GM21360 (cell line): Measurements from ENCODE around the gene PLCB4.
"Not testable (repeated sequence)": the region's sequence is repeated elsewhere in the genome, so short reads cannot be mapped to it uniquely, and the experiment has no call there.

Experiments used
- ATAC-seq: cut with Tn5 transposase; IDR thresholded peaks from one replicate; pipeline ENCODE4 v1.9.1; 2021; ENCODE audit warnings: mild to moderate bottlenecking, moderate library complexity; ENCODE audit not compliant: unreplicated experiment

The PLCB4 gene

DNA sequence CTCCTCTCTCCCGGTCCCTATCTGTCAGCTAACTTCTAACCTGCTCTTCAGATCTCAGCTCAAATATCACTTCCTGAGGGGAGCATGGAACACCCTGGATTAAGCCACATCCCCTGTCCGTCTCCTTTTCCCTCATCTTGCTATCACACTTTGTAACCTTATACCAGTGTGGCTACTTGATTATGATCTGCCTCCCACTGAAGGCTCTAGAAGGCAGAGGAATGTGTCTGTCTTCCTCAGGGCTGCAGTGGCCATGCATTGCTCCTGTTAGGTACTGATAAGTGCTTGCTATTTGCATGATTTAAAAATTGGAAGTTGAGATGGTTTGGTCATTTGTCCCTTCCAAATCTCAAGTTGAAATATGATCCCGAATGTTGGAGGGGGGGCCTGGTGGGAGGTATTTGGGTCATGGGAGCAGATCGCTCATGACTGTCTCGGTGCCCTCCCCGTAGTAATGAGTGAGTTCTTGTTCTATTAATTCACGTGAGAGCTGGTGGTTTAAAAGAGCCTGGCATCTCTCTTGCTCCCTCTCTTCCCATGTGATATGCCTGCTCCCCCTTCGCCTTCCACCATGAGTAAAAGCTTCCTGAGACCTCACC, 71.4 kb downstream of the PLCB4 start:
- no peak for ATAC-seq

DNA sequence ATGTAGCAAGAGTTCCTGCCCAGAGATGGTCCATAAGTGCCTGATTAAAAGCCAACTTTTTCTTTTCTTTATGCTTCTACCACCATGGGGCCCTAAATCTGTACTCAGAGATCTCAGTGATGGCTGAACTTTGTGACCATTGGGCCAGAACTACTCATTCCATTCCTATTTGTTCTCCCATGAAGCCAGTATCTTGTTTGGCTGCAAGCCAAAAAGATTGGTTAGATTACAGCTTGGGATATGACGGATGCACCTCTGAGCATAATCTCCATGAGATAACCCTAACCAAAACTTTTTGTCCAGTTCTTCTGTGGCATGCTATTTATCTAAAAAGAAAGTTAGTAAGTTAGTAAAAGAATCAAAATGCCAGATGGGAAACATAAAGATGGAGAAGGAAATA, 72.2 kb downstream of the PLCB4 start:
- no peak for ATAC-seq

DNA sequence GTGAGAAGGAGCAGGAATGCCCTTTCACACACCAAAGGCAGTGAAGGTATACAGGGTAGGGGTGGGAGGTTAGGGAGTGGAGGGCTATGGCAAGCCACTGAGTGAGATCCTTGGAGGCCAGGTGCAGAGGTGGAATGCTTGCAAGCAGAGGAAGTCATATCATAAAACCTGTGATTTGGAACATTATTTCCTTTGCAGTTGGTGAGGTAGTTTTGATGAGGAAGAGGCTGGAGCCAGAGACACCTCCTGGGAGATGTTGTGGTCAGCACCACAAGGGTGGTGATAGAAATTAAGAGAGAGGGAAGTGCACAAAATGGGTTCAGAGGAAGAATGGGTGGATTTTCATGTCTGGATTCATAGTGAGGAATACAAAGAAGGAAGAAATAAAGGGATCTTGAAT, 73.0 kb downstream of the PLCB4 start:
- ATAC-seq, result no peak

DNA sequence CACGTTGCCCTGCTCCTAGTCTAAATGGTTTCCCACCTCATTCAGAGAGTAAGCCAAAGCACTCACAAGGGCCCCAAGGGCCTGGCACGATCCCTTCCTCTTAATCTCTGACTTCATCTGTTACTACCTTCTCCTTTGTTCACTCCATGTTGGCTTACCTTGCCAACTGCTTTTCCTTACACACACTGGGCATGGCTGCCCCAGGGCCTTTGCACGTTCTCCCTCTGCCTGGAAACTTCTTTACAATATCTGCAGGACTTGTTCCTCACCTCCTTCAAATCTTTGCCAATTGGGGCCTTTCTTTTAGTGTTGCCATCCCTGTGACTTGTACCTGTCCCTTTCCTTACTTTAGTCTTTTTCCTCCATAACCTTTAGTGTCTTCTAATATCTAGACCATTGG, 73.9 kb downstream of the PLCB4 start:
- no peak for ATAC-seq

DNA sequence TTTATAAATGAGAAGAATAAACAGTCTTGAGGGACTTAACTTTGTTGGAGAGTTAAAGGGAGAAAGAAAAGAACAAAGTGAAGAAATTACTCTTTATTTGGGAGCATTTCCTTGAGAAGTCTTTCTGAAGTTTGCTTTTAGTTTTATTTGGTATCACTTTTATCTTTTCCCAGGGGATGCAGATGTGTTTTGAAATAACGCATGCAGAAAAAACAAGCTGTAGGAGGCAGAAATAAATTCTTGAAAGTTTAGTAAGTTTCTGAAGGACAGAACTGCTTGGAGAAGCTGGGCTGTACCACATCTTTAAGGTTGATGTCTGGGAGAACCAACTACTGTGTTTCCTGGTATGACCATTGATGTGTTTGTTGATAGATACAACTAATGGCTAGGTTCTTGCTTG, 75.0 kb downstream of the PLCB4 start:
- ATAC-seq, result no peak

DNA sequence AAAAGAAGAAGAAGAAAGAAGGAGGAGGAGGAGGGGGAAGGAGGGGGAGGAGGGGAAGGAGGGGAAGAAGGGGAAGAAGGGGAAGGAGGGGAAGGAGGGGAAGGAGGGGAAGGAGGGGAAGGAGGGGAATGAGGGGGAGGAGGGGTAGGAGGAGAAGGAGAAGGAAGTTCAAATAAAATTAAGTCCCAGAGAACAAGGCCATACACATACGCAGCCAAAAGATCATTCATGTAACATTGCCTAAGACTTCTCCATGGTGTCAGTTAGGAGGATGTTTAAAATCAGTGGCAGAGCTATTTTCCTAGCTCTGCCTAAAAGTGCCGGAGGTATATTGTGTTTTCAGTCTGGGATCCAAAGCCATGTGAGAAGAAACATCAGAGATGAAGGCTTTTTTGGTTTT, 75.8 kb downstream of the PLCB4 start:
- no peak for ATAC-seq

DNA sequence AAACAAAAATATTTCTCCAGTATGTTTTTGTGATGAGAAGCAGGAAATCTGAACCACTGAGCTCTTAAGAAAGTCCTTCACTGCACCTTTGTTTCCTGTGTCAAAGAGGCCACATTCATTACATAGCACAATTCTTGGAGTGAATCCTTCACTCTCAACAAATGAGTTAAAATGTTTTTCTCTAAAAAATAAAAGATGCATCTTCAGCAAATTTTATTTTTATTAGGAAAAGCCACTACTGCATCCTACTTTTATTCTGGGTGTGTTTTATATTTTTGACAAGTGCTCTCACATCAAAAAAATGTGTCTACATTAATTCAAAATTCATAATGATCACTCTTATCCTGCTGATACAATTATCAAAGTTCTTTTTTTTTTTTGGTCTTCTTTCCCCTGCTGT, 76.3 kb downstream of the PLCB4 start:
- ATAC-seq, result no peak

DNA sequence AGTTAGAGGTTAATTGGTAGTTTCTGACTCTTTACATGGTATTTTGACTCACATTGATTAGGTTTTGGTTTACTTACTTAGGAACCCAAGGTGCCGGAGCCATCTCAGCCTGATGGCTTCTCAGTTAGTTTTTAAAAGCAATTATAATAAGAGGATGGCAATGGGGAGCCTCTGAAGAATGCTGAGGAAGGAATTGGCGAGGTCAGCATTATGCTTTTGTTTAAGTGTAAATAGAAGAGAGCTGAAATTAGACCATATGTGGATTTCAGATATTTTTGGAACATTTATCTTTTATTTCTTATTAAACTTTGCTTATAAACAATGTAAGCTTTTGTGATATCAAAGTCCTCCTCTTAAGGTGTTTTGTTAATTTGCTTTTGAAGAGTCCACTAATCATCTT, 77.8 kb downstream of the PLCB4 start:
- no peak for ATAC-seq

DNA sequence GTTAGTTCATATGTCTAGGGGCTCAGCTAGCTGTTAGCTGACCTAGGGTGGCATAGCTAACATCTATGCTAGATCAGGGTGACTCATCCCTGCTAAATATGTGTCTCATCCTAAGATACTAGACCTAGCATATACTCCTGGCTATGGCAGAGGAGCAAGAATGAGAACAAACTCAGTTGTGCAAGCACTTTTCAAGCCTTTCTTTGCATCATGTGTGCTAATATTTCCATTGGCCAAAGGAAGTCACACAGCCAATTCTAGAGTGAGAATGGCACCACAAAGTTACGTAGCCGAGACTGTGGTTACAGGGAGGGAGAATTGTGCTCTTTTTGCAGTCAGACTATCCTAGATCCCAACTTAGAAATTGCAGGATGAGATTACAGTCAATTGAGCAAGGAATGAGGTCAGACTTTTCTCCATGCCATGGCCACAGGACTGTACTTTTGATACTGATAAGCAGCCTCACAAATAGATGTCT, 78.7 kb downstream of the PLCB4 start:
- no peak for ATAC-seq

DNA sequence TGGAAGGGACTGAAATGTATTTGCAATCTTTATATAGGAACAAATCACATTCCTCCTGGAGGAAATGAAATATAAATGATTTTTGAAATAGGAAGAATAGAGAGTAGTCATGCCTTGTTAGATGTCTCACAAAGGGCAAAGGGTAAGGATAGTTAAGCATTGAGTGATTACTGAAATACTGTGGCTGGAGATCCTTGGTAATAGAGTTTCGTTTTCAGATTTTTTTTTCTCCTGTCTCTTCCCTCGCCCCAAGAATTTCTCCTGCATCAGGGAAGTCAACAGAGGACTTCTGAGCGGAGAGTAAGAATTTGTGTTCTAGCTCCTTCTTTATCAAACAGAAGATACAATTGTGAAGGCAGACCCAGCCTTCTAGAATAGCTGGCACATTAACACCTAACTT, 79.4 kb downstream of the PLCB4 start:
- no peak for ATAC-seq

DNA sequence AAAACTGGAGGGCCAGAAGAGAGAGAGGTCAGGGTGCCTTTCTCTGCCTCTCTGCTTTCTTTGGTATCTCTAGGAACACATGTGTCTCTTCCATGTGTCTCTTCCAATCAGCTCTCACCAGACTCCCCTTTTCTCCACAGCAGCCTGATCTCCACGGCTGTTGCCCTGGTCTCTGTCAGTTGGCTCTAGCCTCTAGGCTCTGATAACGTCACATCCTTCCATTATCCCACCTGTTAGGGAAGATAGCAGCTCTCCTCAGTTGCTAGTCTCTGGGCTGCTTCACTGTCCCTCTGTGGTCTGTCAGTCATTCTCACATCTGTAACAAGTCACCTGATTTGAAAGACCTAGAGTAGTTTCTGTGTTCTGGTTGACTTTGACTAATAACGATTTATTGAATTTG, 80.2 kb downstream of the PLCB4 start:
- no peak for ATAC-seq

DNA sequence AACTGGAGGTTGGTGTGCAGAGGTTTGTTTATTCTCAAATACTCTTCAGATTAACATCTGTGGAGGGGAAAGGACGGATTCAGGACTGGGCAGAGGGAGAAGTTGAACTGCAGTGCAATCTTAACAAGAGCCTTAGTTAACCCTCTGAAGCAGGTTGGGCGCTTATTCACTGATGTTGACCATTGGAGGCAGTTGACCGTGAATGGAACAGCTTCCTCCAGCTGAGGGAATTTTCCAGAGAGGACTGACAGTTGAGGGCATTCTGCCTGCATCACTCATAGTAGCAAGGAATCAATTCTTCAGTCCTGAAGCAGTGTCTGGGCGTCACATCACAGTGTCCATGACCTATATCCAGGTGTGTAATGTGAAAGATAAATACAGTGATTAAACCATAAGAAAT, 80.9 kb downstream of the PLCB4 start:
- no peak for ATAC-seq

DNA sequence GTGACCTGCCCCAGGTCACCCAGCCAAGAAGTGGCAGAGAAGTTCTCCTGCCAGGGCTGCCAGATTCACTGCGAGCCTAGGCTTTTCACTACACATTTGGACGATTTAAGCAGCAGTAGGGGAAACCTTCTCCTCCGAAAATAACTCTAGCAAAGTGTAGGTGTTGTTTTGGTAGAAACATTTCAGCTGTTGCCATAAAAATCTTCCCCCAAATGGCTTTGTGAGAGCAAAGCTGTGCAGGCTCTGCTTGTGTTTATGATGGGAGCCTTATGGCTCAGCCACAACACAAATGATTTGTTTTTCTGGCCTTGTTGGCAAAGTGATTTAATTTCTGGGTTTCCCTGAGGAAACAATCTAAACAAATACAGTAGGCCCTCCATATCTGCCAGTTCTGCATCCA, 81.8 kb downstream of the PLCB4 start:
- no peak for ATAC-seq

DNA sequence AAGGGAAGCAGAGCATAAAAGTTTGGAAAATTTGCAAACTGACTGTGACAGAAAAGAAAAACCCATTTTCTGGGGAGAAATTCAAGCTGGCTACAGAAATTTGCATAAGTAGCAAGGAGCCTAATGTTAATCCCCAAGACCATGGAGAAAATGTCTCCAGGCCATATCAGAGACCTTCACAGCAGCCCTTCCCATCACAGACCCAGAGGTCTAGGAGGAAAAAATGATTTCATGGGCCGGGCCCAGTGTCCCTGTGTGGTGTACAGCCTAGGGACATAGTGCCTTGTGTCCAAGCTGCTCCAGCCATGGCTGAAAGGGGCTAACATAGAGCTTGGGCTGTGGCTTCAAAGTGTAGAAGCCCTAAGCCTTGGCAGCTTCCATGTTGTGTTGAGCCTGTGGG, 83.3 kb downstream of the PLCB4 start:
- not testable (repeated sequence) for ATAC-seq

DNA sequence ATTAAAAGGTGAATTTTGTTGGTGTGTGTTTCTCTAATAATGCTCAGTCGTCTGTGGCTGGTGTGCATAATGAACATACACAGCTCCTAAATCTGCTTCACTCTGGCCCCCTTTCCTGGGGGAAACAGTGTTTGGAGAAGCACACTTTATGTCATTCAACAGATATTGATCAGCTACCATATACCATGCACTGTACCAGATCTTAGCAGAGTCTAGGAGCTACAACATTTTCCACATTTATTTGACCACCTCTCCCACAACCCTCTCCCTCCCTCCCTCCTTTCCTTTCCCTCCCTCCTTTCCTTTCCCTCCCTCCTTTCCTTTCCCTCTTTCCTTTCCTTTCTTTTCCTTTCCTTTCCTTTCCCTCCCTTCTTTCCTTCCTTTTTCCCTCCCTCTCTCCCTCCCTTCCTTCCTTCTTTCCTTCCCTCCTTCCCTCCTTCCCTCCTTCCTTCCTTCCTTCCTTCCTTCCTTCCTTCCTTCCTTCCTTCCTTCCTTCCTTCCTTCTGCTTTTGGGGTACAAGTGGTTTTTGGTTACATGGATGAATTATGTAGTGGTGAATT, 85.7 kb downstream of the PLCB4 start:
- no peak for ATAC-seq

DNA sequence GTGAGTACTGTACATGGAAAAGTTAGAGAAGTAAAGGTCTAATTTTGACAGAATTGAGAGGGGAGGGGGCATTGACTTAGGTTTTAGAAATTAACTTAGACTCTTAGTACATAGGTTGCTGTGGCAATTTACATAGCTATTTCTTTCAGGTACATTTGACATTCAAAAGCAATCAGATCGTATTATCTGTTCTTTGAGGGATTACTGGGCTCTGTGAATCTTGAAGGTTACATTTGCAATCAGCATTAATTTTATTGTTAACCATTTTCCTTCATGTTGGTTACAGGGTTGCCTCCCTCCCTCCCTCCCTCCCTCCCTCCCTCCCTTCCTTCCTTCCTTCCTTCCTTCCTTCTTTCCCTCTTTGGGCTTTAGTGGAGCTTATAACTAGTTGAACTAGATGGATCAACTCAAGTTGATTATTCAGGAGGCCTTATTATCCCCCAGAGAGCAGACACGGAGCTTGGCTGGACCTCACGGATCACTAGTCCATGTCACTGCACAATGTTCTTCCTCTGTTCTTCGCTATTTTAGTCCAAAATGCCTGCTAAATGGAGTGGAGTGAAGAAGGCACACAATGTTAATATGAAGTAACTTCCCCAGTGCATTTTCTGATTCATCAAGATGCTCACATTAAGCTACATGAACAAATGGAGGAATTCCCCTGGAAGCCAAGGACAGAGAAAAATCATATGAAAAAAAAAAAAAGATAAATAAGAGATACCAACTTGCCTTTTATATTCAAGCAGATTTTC, 87.8 kb downstream of the PLCB4 start:
- no peak for ATAC-seq

DNA sequence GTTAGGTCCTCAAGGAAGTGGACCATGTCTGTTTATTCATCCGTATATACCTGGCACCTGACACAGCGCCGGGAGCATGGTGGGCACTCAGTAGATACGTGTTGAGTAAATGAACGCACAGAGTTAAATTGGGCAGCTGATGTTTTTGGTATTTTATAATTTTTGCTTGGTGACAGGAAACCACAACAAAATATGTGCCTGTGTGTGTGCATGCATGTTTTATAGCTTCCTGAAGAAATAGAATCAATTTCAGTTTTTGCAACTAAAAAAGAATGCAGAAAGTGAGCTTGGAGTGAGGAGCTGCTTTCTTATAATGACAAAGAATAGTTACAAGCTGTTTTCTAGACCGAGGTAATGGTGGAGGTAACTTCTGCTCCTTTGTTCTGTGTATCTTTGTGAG, 91.4 kb downstream of the PLCB4 start:
- ATAC-seq, result no peak

DNA sequence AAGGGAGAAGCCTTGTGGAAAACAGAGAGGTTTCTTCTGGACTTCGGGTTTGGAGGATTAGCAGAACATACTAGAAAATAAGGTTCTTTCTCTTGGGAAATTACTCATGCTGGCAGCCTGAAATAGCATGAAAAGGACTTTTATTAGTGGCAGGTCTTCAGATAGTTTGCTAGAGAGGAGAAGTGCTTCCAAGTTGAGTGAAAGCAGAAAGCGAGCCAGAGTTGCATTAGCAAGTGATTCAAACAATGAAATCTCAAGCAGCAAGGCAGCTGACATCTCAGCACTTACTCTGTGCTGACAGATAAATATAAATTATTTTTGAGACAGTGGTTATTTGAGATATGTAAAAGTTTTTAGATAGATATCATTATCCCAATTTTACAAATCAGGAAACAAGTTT, 91.9 kb downstream of the PLCB4 start:
- no peak for ATAC-seq

DNA sequence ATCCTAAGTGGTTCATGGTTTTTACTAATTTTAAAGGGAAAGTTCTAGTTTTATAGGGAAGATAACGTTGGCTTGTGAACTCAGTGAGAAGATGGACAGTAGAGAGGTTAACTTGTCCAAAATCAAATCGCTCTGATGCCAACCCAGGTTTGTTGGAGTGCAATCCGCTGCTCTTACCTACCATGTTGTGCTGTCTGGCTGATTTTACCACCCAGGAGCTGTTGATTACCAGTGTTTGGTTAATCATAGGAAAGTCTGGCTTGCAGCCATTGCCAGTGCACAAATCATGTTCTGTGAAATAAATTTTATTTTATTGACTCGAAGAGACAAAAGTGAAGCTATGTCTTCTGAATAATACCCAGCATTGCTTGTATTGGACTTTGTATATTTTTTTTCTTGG, 92.4 kb downstream of the PLCB4 start:
- no peak for ATAC-seq

DNA sequence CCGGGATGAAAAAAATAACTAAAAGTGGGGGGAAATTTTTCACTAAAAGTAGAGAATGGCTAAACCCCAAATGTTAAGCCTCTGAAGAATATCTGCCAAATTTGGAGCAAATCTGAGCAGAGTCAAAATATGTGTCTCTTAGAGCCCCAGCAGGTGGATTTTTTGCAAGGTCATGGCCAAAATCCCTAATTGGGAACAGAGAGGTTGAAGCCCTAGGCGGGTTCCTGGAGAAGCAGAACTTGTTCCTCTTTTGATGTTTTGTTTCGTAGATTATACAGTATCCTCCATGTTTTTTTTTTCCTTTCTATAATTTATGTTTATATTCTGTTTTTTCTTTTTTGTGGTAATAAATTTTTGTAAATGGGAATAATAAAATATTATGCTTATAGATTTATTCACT, 94.4 kb downstream of the PLCB4 start:
- no peak for ATAC-seq

DNA sequence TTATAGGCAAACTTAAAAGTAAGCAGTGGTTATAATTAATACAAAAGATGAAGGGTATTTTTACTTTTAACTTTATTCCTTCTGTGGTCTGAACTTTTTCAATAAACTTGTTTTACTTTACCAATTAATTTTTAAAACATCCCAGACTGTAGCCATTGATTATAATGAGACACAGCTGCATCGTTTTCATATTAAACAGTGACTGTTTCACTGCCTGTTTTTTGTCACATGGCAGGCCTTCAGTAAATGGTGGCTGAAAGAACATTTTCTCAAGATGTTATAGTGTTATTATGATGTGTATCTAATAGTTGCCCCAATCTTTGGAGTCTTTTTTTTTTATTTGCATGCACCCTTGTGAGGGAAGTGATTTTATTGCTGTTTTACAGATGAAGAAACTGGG, 95.1 kb downstream of the PLCB4 start:
- no peak for ATAC-seq

DNA sequence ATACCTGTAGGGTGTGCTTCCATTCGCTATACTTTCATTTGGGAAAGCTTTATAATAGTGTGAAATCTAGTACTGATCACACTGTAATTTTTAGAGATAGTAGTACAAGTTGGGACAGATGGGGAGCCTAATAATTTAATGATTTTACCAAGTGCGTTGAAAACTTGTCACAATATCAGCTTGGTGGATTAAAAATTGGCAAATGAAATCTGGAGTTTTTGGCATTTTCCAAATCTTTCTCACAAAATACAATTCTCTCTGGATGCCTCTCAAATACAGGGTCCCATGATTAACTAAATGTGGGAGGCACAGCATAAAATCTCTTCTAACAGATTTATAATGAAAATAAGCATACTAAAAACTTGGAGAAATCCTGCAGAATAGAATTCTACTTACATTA, 96.4 kb downstream of the PLCB4 start:
- ATAC-seq, result no peak
